Loucy (cell line): ENCODE measurements around the gene ALDH3A2.

ENCODE experiments used
- H2AFZ ChIP-seq: fragments of 200-600 bp; sonication (generic); 2 replicates; pipeline ENCODE4 v1.6.0; 2016; ENCODE audit warnings: antibody characterized with exemption, mild to moderate bottlenecking, low read length, moderate library complexity
- H3F3A ChIP-seq: fragments of 200-600 bp; 2 replicates; pipeline ENCODE4 v1.6.0; 2016; ENCODE audit warnings: antibody characterized with exemption, low read depth, mild to moderate bottlenecking
- H3K27me3 ChIP-seq: fragments of 200-600 bp; sonication (generic); 2 replicates; pipeline ENCODE4 v1.6.1; 2014; ENCODE audit warnings: low read length, mild to moderate bottlenecking; ENCODE audit not compliant: insufficient read depth, poor library complexity, severe bottlenecking
- H3K36me3 ChIP-seq: fragments of 200-600 bp; sonication (generic); 2 replicates; pipeline ENCODE4 v1.6.1; 2016; ENCODE audit warnings: low read length; ENCODE audit not compliant: insufficient read depth
- H3K4me1 ChIP-seq: fragments of 200-600 bp; sonication (generic); 2 replicates; pipeline ENCODE4 v1.5.1; 2014; ENCODE audit warnings: low read length, mild to moderate bottlenecking; ENCODE audit not compliant: insufficient read depth, poor library complexity, severe bottlenecking
- H3K4me2 ChIP-seq: fragments of 200-600 bp; sonication (generic); 2 replicates; pipeline ENCODE4 v1.6.0; 2014; ENCODE audit warnings: antibody characterized with exemption, low read length, low read depth, mild to moderate bottlenecking; ENCODE audit not compliant: poor library complexity, severe bottlenecking
- H3K4me3 ChIP-seq: fragments of 200-600 bp; sonication (generic); 2 replicates; pipeline ENCODE4 v1.5.1; 2014; ENCODE audit warnings: low read length, mild to moderate bottlenecking, mixed read lengths; ENCODE audit not compliant: poor library complexity, severe bottlenecking
- H3K79me2 ChIP-seq: fragments of 200-600 bp; sonication (generic); 2 replicates; pipeline ENCODE4 v1.6.1; 2014; ENCODE audit warnings: low read length; ENCODE audit not compliant: insufficient read depth
- H3K9ac ChIP-seq: fragments of 200-600 bp; sonication (generic); 2 replicates; pipeline ENCODE4 v1.6.0; 2014; ENCODE audit warnings: mild to moderate bottlenecking, low read depth, low read length, moderate library complexity; ENCODE audit not compliant: poor library complexity, severe bottlenecking
- H3K9me2 ChIP-seq: fragments of 200-600 bp; sonication (generic); replicated peaks from 2 replicates; pipeline ENCODE4 v1.6.1; 2016; ENCODE audit warnings: low read depth, low read length, mixed read lengths
- H3K9me3 ChIP-seq: fragments of 200-600 bp; sonication (generic); 2 replicates; pipeline ENCODE4 v1.6.1; 2014; ENCODE audit warnings: mild to moderate bottlenecking, antibody characterized with exemption, low read length, low read depth; ENCODE audit not compliant: insufficient read depth
- H4K20me1 ChIP-seq: fragments of 200-600 bp; sonication (generic); 2 replicates; pipeline ENCODE4 v1.6.0; 2014; ENCODE audit warnings: antibody characterized with exemption, low read length, mild to moderate bottlenecking; ENCODE audit not compliant: insufficient read depth, poor library complexity, severe bottlenecking
- EZH2phosphoT487 ChIP-seq: fragments of 200-600 bp; IDR thresholded peaks from 2 replicates; pipeline ENCODE4 v1.6.1; 2018; ENCODE audit warnings: antibody characterized with exemption, mild to moderate bottlenecking, moderate library complexity, borderline replicate concordance
- TF ChIP-seq, protein P1 (sequence below): fragments of 200-600 bp; sonication (generic); conservative IDR thresholded peaks from 2 replicates; pipeline ENCODE4 v1.5.1; 2014; ENCODE audit warnings: mild to moderate bottlenecking, antibody characterized with exemption, low read length

Gene ALDH3A2

DNA sequence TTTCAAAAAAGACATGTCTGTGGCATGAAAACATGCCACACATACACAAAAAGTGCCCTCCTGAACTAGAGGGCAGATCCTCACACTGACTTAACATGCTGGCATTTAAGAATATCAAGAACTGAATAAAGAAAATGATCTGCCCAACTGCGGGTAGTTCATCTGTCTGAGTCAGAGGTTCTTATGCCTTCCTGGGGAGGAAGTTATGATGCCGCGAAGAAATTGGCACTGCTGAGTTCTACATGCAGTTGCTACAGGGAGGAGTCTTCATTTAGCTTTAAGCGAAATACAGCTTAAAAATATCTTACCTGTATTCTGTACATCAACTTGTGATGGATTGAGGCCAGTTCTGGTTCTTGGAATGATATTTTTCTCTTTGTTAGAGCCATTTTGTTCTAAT lies 6.3 kb downstream of the ALDH3A2 start:
- no peak for TF ChIP-seq EZH2phosphoT487
- TF ChIP-seq, protein P1, sequence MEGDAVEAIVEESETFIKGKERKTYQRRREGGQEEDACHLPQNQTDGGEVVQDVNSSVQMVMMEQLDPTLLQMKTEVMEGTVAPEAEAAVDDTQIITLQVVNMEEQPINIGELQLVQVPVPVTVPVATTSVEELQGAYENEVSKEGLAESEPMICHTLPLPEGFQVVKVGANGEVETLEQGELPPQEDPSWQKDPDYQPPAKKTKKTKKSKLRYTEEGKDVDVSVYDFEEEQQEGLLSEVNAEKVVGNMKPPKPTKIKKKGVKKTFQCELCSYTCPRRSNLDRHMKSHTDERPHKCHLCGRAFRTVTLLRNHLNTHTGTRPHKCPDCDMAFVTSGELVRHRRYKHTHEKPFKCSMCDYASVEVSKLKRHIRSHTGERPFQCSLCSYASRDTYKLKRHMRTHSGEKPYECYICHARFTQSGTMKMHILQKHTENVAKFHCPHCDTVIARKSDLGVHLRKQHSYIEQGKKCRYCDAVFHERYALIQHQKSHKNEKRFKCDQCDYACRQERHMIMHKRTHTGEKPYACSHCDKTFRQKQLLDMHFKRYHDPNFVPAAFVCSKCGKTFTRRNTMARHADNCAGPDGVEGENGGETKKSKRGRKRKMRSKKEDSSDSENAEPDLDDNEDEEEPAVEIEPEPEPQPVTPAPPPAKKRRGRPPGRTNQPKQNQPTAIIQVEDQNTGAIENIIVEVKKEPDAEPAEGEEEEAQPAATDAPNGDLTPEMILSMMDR = no peak
- H3K36me3 ChIP-seq = no peaks in the 10 kb centered on the region
- H3K4me1 ChIP-seq = no peaks in the 10 kb centered on the region

DNA sequence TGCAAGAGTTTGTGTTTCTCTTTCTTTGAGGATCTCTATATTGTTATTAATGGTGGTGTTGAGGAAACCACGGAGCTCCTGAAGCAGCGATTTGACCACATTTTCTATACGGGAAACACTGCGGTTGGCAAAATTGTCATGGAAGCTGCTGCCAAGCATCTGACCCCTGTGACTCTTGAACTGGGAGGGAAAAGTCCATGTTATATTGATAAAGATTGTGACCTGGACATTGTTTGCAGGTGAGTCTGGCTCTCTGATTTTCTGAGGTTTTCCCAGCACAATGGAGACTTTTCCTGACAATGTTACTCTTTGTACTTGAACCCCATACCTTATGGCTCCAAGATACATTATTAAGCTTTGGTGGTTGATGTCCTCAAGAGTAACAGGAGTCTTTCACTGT lies 7.8 kb downstream of the ALDH3A2 start:
- Histone ChIP-seq H3K4me1 (no peaks in the 10 kb centered on the region), H3K36me3 (no peaks in the 10 kb centered on the region), H3K9ac (no peak overlapping the region), H3K79me2 (no peaks in the 10 kb centered on the region), H3K4me3 (no peak overlapping the region), H4K20me1 (no peaks in the 10 kb centered on the region), H3K27me3 (peaks cover 7% of the 10 kb centered on the region), H3K9me3 (no peaks in the 10 kb centered on the region), H3K4me2 (no peak overlapping the region), H3F3A (no peaks in the 10 kb centered on the region), H3K9me2 (no peaks in the 10 kb centered on the region), H2AFZ (no peak overlapping the region)
- TF ChIP-seq EZH2phosphoT487 = no peak
- TF ChIP-seq, protein P1 = no peak

More for the DNA sequence above, 6.3 kb downstream of the ALDH3A2 start:
- Histone ChIP-seq H2AFZ (no peak overlapping the region), H4K20me1 (no peaks in the 10 kb centered on the region), H3K4me3 (no peak overlapping the region), H3K79me2 (no peaks in the 10 kb centered on the region), H3K9ac (no peak overlapping the region), H3K9me2 (no peaks in the 10 kb centered on the region), H3K9me3 (no peaks in the 10 kb centered on the region), H3K27me3 (no peaks in the 10 kb centered on the region), H3F3A (no peaks in the 10 kb centered on the region), H3K4me2 (no peak overlapping the region)

- no peak overlapping the region for H3K4me2 ChIP-seq
Measured at GRCh38 chr17:19656851-19657581, 8.5 kb downstream of the ALDH3A2 start.

More at GRCh38 chr17:19656851-19657581, 8.5 kb downstream of the ALDH3A2 start:
- no peaks in the 10 kb centered on the region for H3F3A ChIP-seq
- no peaks in the 10 kb centered on the region for H4K20me1 ChIP-seq
- TF ChIP-seq EZH2phosphoT487 = no peak
- TF ChIP-seq, protein P1 = no peak
- H3K9me2 ChIP-seq = no peaks in the 10 kb centered on the region
- no peak overlapping the region for H2AFZ ChIP-seq
- H3K4me1 ChIP-seq = no peaks in the 10 kb centered on the region
- no peaks in the 10 kb centered on the region for H3K36me3 ChIP-seq
- no peaks in the 10 kb centered on the region for H3K79me2 ChIP-seq
- H3K4me3 ChIP-seq = no peak overlapping the region
- H3K9me3 ChIP-seq = no peaks in the 10 kb centered on the region
- no peak overlapping the region for H3K9ac ChIP-seq
- H3K27me3 ChIP-seq = peaks cover 7% of the 10 kb centered on the region
